ENCODE results near the gene TOR1AIP1.

DNA sequence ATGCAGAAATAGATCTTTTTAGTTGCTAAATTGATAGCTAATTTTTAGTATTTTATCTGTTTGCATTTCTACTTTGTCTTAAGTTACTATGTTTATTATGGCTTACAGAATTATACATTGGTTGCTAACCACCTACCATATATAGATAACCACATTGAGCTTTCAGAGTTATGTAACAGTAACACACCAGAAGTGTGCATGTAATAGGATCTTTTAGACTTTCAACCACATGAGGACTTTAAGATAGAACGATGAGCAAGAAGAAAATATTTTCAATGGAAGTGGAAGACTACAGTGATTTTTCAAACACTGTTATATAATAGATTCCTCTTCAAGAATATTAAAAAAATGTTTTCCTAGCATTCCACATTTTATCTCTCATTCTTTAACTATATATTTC is 28.8 kb downstream of the TOR1AIP1 start:
- no peak for TF ChIP-seq SUZ12 (IDR thresholded peaks at IDR 0.05; ENCODE audit: extremely low read depth, insufficient read depth, insufficient read length)
- no peak for TF ChIP-seq ZNF274 (IDR thresholded peaks at IDR 0.05; ENCODE audit: low read depth, low read length)
- no peak for TF ChIP-seq YY1 (IDR thresholded peaks at IDR 0.05; ENCODE audit: insufficient read depth, insufficient read length)

Measured in NT2/D1 (cell line).